ENCODE measurements around the gene TMEM266. TPM values are rescaled to one million over a fixed set of nuclear protein-coding genes. Genes with fewer than 3 reads are reported as not detected.
A peak's percentile ranks its signal among the peaks of the same experiment; 100 is the strongest.

TMEM266 gene
- polyA plus RNA-seq, 3 donors = not detected

- 95% methylated on average over 8 of the region's 8 CpGs for WGBS (ENCODE audit: insufficient coverage)
- H3K4me2 ChIP-seq (replicated peaks; ENCODE audit: extremely low read depth, low read length, poor library complexity, severe bottlenecking) = no peak overlapping the region
- H4K20me1 ChIP-seq (ENCODE audit: insufficient read depth, low read length) = no peaks in the 10 kb centered on the region
- H3K36me3 Mint-ChIP-seq = no peaks in the 10 kb centered on the region
- peaks cover 2 to 9% (median 7%) of the 10 kb centered on the region in 7 donors for H3K9me3 Mint-ChIP-seq
- TF ChIP-seq CTCF (IDR thresholded peaks at IDR 0.05) = no peak
- no peaks in the 10 kb centered on the region for H3K79me2 ChIP-seq (ENCODE audit: insufficient read depth, low read length)
- H3K4me3 Mint-ChIP-seq = peak overlapping the region in 1 of 2 donors; percentile 65
- intact Hi-C loops (cut with micrococcal nuclease) = no loop called here
- H2AFZ ChIP-seq (ENCODE audit: insufficient read depth, low read depth, low read length, poor library complexity, severe bottlenecking) = no peak overlapping the region
- H3K4me3 ChIP-seq (replicated peaks in 1 of 3; ENCODE audit: low read depth in 2 of 3, low read length in 3 of 3) = no peak overlapping the region
- H3K9me3 ChIP-seq (replicated peaks in 1 of 2; ENCODE audit: control insufficient read depth in 1 of 2, insufficient read depth in 1 of 2, low read length in 2 of 2) = peaks cover 0 to 5% of the 10 kb centered on the region in 2 donors
- H3K4me1 Mint-ChIP-seq = peaks cover 29% of the 10 kb centered on the region
- H3K9ac ChIP-seq (ENCODE audit: insufficient read depth, low read length, poor library complexity, severe bottlenecking) = no peak overlapping the region
- H3K27me3 Mint-ChIP-seq (ENCODE audit: low read depth in 3 of 3) = peaks cover 44 to 57% (median 51%) of the 10 kb centered on the region in 3 donors
- H3K27ac Mint-ChIP-seq = no peak overlapping the region
- H3K36me3 ChIP-seq (replicated peaks in 1 of 2; ENCODE audit: control insufficient read depth in 1 of 2, insufficient read depth in 2 of 2, low read length in 2 of 2) = no peaks in the 10 kb centered on the region
- peaks cover 17% of the 10 kb centered on the region in 2 donors for H3K4me1 ChIP-seq (ENCODE audit: control insufficient read depth in 1 of 2, insufficient read depth in 2 of 2, low read length in 2 of 2)
- DNase-seq = no peak
- H3K27ac ChIP-seq (ENCODE audit: low read depth in 1 of 2, low read length in 2 of 2) = no peak overlapping the region
- peaks cover 6 to 44% of the 10 kb centered on the region in 2 donors for H3K27me3 ChIP-seq (ENCODE audit: control insufficient read depth in 2 of 2, insufficient read depth in 2 of 2, low read length in 2 of 2)
Observed at GRCh38 chr15:76192715-76193114, 132.9 kb downstream of the TMEM266 start.

- Histone ChIP-seq H2AFZ (ENCODE audit: insufficient read depth, low read depth, low read length, poor library complexity, severe bottlenecking) (no peak overlapping the region), H4K20me1 (ENCODE audit: insufficient read depth, low read length) (no peaks in the 10 kb centered on the region), H3K36me3 (replicated peaks in 1 of 2; ENCODE audit: control insufficient read depth in 1 of 2, insufficient read depth in 2 of 2, low read length in 2 of 2) (no peaks in the 10 kb centered on the region), H3K4me2 (replicated peaks; ENCODE audit: extremely low read depth, low read length, poor library complexity, severe bottlenecking) (no peak overlapping the region), H3K4me1 (ENCODE audit: control insufficient read depth in 1 of 2, insufficient read depth in 2 of 2, low read length in 2 of 2) (peaks cover 17% of the 10 kb centered on the region in 2 donors), H3K27ac (ENCODE audit: low read depth in 1 of 2, low read length in 2 of 2) (no peak overlapping the region), H3K27me3 (ENCODE audit: control insufficient read depth in 2 of 2, insufficient read depth in 2 of 2, low read length in 2 of 2) (peaks cover 6 to 40% of the 10 kb centered on the region in 2 donors), H3K9ac (ENCODE audit: insufficient read depth, low read length, poor library complexity, severe bottlenecking) (no peak overlapping the region), H3K4me3 (replicated peaks in 1 of 3; ENCODE audit: low read depth in 2 of 3, low read length in 3 of 3) (no peak overlapping the region), H3K9me3 (replicated peaks in 1 of 2; ENCODE audit: control insufficient read depth in 1 of 2, insufficient read depth in 1 of 2, low read length in 2 of 2) (no peaks in the 10 kb centered on the region), H3K79me2 (ENCODE audit: insufficient read depth, low read length) (no peaks in the 10 kb centered on the region)
- Mint-ChIP-seq H3K9me3 (peaks cover 0 to 2% (median 0%) of the 10 kb centered on the region in 7 donors), H3K27ac (no peak overlapping the region), H3K36me3 (peaks cover 0 to under 1% of the 10 kb centered on the region in 2 donors), H3K27me3 (ENCODE audit: low read depth in 3 of 3) (peaks cover 44 to 50% (median 49%) of the 10 kb centered on the region in 3 donors), H3K4me1 (peaks cover 30% of the 10 kb centered on the region), H3K4me3 (no peak overlapping the region)
- WGBS (ENCODE audit: insufficient coverage) = 85% methylated on average over 8 of the region's 8 CpGs
- no peak for DNase-seq
- intact Hi-C loops (cut with micrococcal nuclease) = no loop called here
- no peak for TF ChIP-seq CTCF (IDR thresholded peaks at IDR 0.05)
Observed at GRCh38 chr15:76193934-76194333, 134.1 kb downstream of the TMEM266 start.

All from CD14-positive monocyte (primary cell).